Measurements from ENCODE around the gene KLHL42. TPM values are rescaled to one million over a fixed set of nuclear protein-coding genes. Genes with fewer than 3 reads are reported as not detected.

The KLHL42 gene
- total and polyA plus RNA-seq, 9 of the 15 experiments (the other 6 are each of a cell fraction or from before 2014, with no cell fraction given), result 1.5 to 11.8 (median 9.6) TPM

- H2AFZ ChIP-seq (ENCODE audit: low read depth, low read length), result no peak overlapping the region; the same call in 1 of the 2 replicates
Observed at GRCh38 chr12:27810756-27811155, 30.7 kb downstream of the KLHL42 start.

More at GRCh38 chr12:27810756-27811155, 30.7 kb downstream of the KLHL42 start:
- intact Hi-C loops (cut with micrococcal nuclease) (no loop called here), in situ Hi-C loops (cut with MboI) (no loop called here)
- POLR2A ChIA-PET, result interaction anchor here (1.1 kb wide), 1 partner anchor 11 kb away, joined by 3 read pairs; no protein-coding TSS in a partner anchor
- FAIRE-seq, result no peak
- no peaks in the 10 kb centered on the region for H3K79me2 ChIP-seq (ENCODE audit: control insufficient read depth, insufficient read depth, low read length)
- H3K9me3 ChIP-seq (replicated peaks; ENCODE audit: control insufficient read depth, insufficient read depth, low read depth, low read length), result no peaks in the 10 kb centered on the region
- H3K36me3 ChIP-seq (ENCODE audit: control insufficient read depth, insufficient read depth, low read length), result no peaks in the 10 kb centered on the region
- no peak for DNase-seq (ENCODE audit: extremely low read depth in 1 of 4, low spot score in 3 of 4)
- H3K9me1 ChIP-seq (ENCODE audit: control insufficient read depth, insufficient read depth, low read length), result no peaks in the 10 kb centered on the region
- no peak for ATAC-seq
- BruUV-seq (replicated peaks), result no TSS peak
- H4K20me1 ChIP-seq (replicated peaks; ENCODE audit: control insufficient read depth, insufficient read depth, low read length), result no peaks in the 10 kb centered on the region
- no peak overlapping the region; a peak in 1 of 4 replicates for H3K9ac ChIP-seq (ENCODE audit: insufficient read depth in 1 of 2, low read depth in 2 of 2, low read length in 2 of 2)
- H3K4me3 ChIP-seq, result no peak overlapping the region
- TF ChIP-seq SREBF2 (CRISPR knock-in tag; IDR thresholded peaks at IDR 0.05) (no peak), YBX1 (IDR thresholded peaks at IDR 0.05) (no peak), CTCFL (IDR thresholded peaks at IDR 0.05; ENCODE audit: borderline replicate concordance, insufficient read depth, low read depth, low read length, poor library complexity, severe bottlenecking) (no peak), CREBBP (IDR thresholded peaks at IDR 0.05; ENCODE audit: low read depth, low read length) (no peak), BDP1 (IDR thresholded peaks at IDR 0.05; ENCODE audit: insufficient read depth, insufficient read length) (no peak), MEIS2 (IDR thresholded peaks at IDR 0.05; ENCODE audit: partially characterized antibody) (no peak), ZNF274 (IDR thresholded peaks at IDR 0.05; ENCODE audit: borderline replicate concordance, low read depth, low read length) (no peak), HINFP (tag; conservative IDR thresholded peaks at IDR 0.05; ENCODE audit: low read depth) (no peak), RBFOX2 (IDR thresholded peaks at IDR 0.05; ENCODE audit: low read depth, low read length) (no peak), RFX1 (IDR thresholded peaks at IDR 0.05) (no peak), HMG20B (CRISPR knock-in tag; IDR thresholded peaks at IDR 0.05) (no peak), RFX5 (IDR thresholded peaks at IDR 0.05; ENCODE audit: low read depth, low read length) (no peak), NCOR1 (IDR thresholded peaks at IDR 0.05) (no peak), TOE1 (IDR thresholded peaks at IDR 0.05; ENCODE audit: borderline replicate concordance) (no peak), TOE1 (CRISPR knock-in tag; IDR thresholded peaks at IDR 0.05; ENCODE audit: borderline replicate concordance, low read depth) (no peak), POLR2H (tag; IDR thresholded peaks at IDR 0.05; ENCODE audit: low read depth) (no peak), KDM1A (IDR thresholded peaks at IDR 0.05) (no peak)
- CTCF ChIA-PET (ENCODE audit: low intra/inter-chr PET ratio), result no interaction called here
- 18% methylated on average over 4 of the region's 4 CpGs for WGBS (ENCODE audit: insufficient coverage, low coverage, missing lambda C conversion rate)
- H3K4me1 ChIP-seq (replicated peaks in 1 of 2; ENCODE audit: control insufficient read depth in 2 of 2, insufficient read depth in 2 of 2, low read length in 2 of 2), result peaks cover 0 to 5% of the 10 kb centered on the region in 2 experiments; a peak in 2 of 5 replicates
- peaks cover 0 to 4% of the 10 kb centered on the region in 2 experiments; a peak in 2 of 5 replicates for H3K27me3 ChIP-seq (ENCODE audit: control insufficient read depth in 2 of 2, insufficient read depth in 2 of 2, low read length in 2 of 2)
- no peak overlapping the region for H3K4me2 ChIP-seq (ENCODE audit: insufficient read depth, low read length)
- no peak overlapping the region for H3K27ac ChIP-seq (ENCODE audit: extremely low read depth, low read depth, low read length)

Data from K562 (cell line).